B cell (primary cell): Measurements from ENCODE around the gene KCNJ14. TPM values are rescaled to one million over a fixed set of nuclear protein-coding genes. Genes with fewer than 3 reads are reported as not detected.

Experiments used
- ATAC-seq: fragments of 200-7000 bp; cut with Tn5 transposase; one replicate; pipeline ENCODE4 v1.10.0; 2021; ENCODE audit warnings: low read depth, mild to moderate bottlenecking, moderate number of reproducible peaks, moderate library complexity
- CTCF ChIA-PET: fragments of 350-600 bp; sonication (Branson Sonifier 250); formaldehyde crosslinking; loops from one replicate; lab custom pipeline; 2021; ENCODE audit warnings: antibody characterized with exemption, inconsistent platforms; lab: Charles Lee
- POLR2A ChIA-PET: fragments of 350-600 bp; sonication (Branson Sonifier 250); formaldehyde crosslinking; loops from one replicate; lab custom pipeline; 2021; ENCODE audit warnings: antibody characterized with exemption; lab: Charles Lee
- DNase-seq: peaks from one replicate; pipeline ENCODE4 v3.0.0; 2013
- H2AFZ ChIP-seq: 2 replicates; pipeline ENCODE4 v1.6.1; 2012; ENCODE audit warnings: mild to moderate bottlenecking, low read depth, low read length; ENCODE audit not compliant: insufficient read depth, poor library complexity, severe bottlenecking
- H3K27ac ChIP-seq, 2 donors: 1 replicate in 1 of 2; 2 replicates in 1 of 2; pipeline ENCODE4 v1.5.1; 2012 to 2013; ENCODE audit warnings: low read length in 2 of 2, mild to moderate bottlenecking in 2 of 2, moderate library complexity in 1 of 2
- H3K27me3 ChIP-seq, 4 experiments: fragments of 200-600 bp in 1 of 4; sonication (generic) in 1 of 4; replicated peaks in 1 of 4; 1 replicate in 2 of 4; 2 replicates in 2 of 4; pipeline versions ENCODE4 v1.6.1 to v1.7.0; 2013 to 2016; ENCODE audit warnings: low read length in 3 of 4, mild to moderate bottlenecking in 2 of 4, mixed read lengths in 1 of 4, moderate library complexity in 1 of 4; ENCODE audit not compliant: insufficient read depth in 4 of 4, control insufficient read depth in 3 of 4; ENCODE audit errors: control extremely low read depth in 1 of 4
- H3K36me3 ChIP-seq, 2 experiments: replicated peaks in 1 of 2; 1 replicate in 1 of 2; 2 replicates in 1 of 2; pipeline versions ENCODE4 v1.6.1 to v1.7.1; 2013; ENCODE audit warnings: low read length in 1 of 2; ENCODE audit not compliant: insufficient read depth in 2 of 2, control insufficient read depth in 1 of 2; ENCODE audit errors: control extremely low read depth in 1 of 2, extremely low read depth in 1 of 2
- H3K4me1 ChIP-seq, 2 donors: fragments of 200-600 bp in 1 of 2; sonication (generic) in 1 of 2; 1 replicate in 1 of 2; 2 replicates in 1 of 2; pipeline versions ENCODE4 v1.5.1 to v1.6.1; 2013 to 2017; ENCODE audit warnings: low read length in 2 of 2; ENCODE audit not compliant: control insufficient read depth in 2 of 2, insufficient read depth in 2 of 2
- H3K4me2 ChIP-seq: replicated peaks from 2 replicates; pipeline ENCODE3; 2012; ENCODE audit warnings: mild to moderate bottlenecking, low read depth, low read length; ENCODE audit not compliant: poor library complexity, severe bottlenecking
- H3K4me3 ChIP-seq, 5 experiments: fragments of 200-600 bp in 1 of 5; sonication (generic) in 1 of 5; 1 replicate in 3 of 5; 2 replicates in 2 of 5; pipeline versions ENCODE4 v1.5.1 to v1.7.0; 2011 to 2016; ENCODE audit warnings: low read length in 4 of 5, mild to moderate bottlenecking in 4 of 5, low read depth in 2 of 5, control low read depth in 1 of 5, moderate library complexity in 1 of 5; ENCODE audit not compliant: insufficient read depth in 1 of 5; ENCODE audit errors: control extremely low read depth in 1 of 5, extremely low read depth in 1 of 5
- H3K79me2 ChIP-seq: fragments of 200-600 bp; sonication (generic); one replicate; pipeline ENCODE4 v1.6.0; 2016; ENCODE audit warnings: low read length; ENCODE audit not compliant: control insufficient read depth, insufficient read depth
- H3K9ac ChIP-seq: fragments of 200-600 bp; sonication (generic); 2 replicates; pipeline ENCODE4 v1.6.1; 2017; ENCODE audit warnings: mild to moderate bottlenecking, low read length, moderate library complexity
- H3K9me3 ChIP-seq, 3 donors: one replicate each; pipeline versions ENCODE4 v1.6.1 to v1.7.1; 2013; ENCODE audit warnings: low read length in 2 of 3; ENCODE audit not compliant: control insufficient read depth in 2 of 3, insufficient read depth in 1 of 3; ENCODE audit errors: control extremely low read depth in 1 of 3
- H4K20me1 ChIP-seq: 2 replicates; pipeline ENCODE4 v1.6.0; 2012; ENCODE audit warnings: mild to moderate bottlenecking, low read length; ENCODE audit not compliant: insufficient read depth, control insufficient read depth, poor library complexity, severe bottlenecking
- H3K27ac Mint-ChIP-seq: one replicate; pipeline ENCODE4 v1.8.0; 2021; ENCODE audit warnings: mixed read lengths
- H3K27me3 Mint-ChIP-seq: one replicate; pipeline ENCODE4 v1.8.0; 2021; ENCODE audit warnings: mixed read lengths
- H3K4me1 Mint-ChIP-seq: one replicate; pipeline ENCODE4 v1.8.0; 2021; ENCODE audit warnings: mixed read lengths
- H3K4me3 Mint-ChIP-seq: one replicate; pipeline ENCODE4 v1.8.0; 2021; ENCODE audit warnings: mixed read lengths
- H3K9me3 Mint-ChIP-seq: one replicate; pipeline ENCODE4 v1.8.0; 2022; ENCODE audit warnings: mixed read lengths; ENCODE audit not compliant: insufficient read depth
- EZH2 ChIP-seq: IDR thresholded peaks from 2 replicates; pipeline ENCODE4 v1.6.1; 2012; ENCODE audit warnings: borderline replicate concordance, low read depth, mild to moderate bottlenecking, moderate library complexity, low read length; ENCODE audit not compliant: insufficient read depth, poor library complexity, severe bottlenecking
- WGBS: methylation state at CpG from one replicate; pipeline ENCODE4 v1.1.5; 2013; ENCODE audit warnings: missing lambda C conversion rate; ENCODE audit not compliant: insufficient coverage; 5-methylcytosine and 5-hydroxymethylcytosine counted together
- intact Hi-C: fragments of 100-400 bp; cut with micrococcal nuclease; formaldehyde crosslinking; loops from one replicate; pipeline ENCODE4 v1.10.0; 2022
- polyA plus RNA-seq: library from polyadenylated mRNA; depleted of rRNA; stranded (reverse); fragments of >200 nt; gene quantifications from 2 replicates; pipeline ENCODE4 v1.2.3, GENCODE V29; 2012
- total RNA-seq, 2 donors: library from RNA; stranded (reverse); fragments of 120-200 nt in 1 of 2; gene quantifications; 1 replicate in 1 of 2; 2 replicates in 1 of 2; pipeline versions ENCODE4 v1.2.3 to v1.2.4, GENCODE V29; 2013 to 2022
- TF ChIP-seq, protein P1 (sequence below): fragments of 200-600 bp; IDR thresholded peaks from one replicate; pipeline ENCODE4 v1.8.0; 2022; ENCODE audit warnings: antibody characterized with exemption, mild to moderate bottlenecking

Gene KCNJ14
- total and polyA plus RNA-seq, 2 donors (not counting 1 experiment from before 2014, with no cell fraction given): 1.5 to 2.3 TPM

DNA sequence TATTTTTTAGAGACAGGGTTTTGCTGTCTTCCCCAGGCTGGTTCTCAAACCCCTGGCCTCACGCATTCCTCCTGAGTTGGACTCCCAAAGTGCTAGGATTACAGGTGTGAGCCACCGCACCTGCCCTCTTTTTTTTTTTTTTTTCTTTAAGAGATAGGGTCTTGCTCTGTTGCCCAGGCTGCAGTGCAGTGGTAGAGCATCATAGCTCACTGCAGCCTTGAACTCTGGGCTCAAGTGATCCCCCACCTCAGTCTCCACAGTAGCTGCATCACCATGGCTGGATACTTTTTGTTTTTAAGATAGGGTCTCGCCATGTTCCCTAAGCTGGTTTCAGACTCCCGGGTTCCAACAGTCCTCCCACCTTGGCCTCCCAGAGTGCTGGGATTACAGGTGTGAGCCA lies 1.5 kb downstream of the KCNJ14 start:
- intact Hi-C loops: no loop called here
- POLR2A ChIA-PET: interaction anchor here (0.7 kb wide), 1 partner anchor 14 kb away, joined by 5 read pairs; no protein-coding TSS in a partner anchor

DNA sequence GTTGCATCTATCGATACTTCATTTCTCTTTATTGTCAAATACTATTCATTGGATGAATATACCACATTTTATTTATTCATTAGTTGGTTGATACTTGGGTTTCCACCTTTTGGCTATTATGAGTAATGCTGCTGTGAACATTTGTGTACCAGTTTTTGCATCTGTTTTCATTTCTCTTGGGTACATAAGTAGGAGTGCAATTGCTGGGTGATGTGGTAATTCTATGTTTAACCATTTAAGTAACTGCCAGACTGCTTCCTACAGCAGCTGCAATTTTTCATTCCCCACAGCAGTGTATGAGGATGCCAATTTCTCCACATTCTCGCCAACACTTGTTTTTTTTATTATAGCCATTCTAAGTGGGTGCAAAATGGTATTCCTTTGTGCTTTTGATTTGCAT lies 2.6 kb downstream of the KCNJ14 start:
- H3K27ac Mint-ChIP-seq: no peak overlapping the region
- H4K20me1 ChIP-seq: peaks cover 27% of the 10 kb centered on the region
- H3K4me1 Mint-ChIP-seq: peaks cover 8% of the 10 kb centered on the region
- H3K4me1 ChIP-seq: peaks cover 0 to 6% of the 10 kb centered on the region in 2 donors
- no peak overlapping the region for H2AFZ ChIP-seq
- ChIA-PET CTCF (interaction anchor here (0.6 kb wide), 1 partner anchor 151 kb away, joined by 4 read pairs; no protein-coding TSS in a partner anchor), POLR2A (no interaction called here)
- peaks cover 0 to 27% of the 10 kb centered on the region in 2 experiments for H3K36me3 ChIP-seq
- no peaks in the 10 kb centered on the region for H3K27me3 Mint-ChIP-seq
- intact Hi-C loops: no loop called here
- no peak overlapping the region for H3K9ac ChIP-seq
- H3K27me3 ChIP-seq: no peaks in the 10 kb centered on the region
- no CpG with 5 or more reads among the region's 2 CpGs for WGBS
- DNase-seq (no peak), ATAC-seq (no peak)
- H3K9me3 ChIP-seq: no peaks in the 10 kb centered on the region
- no peak overlapping the region for H3K4me2 ChIP-seq
- no peaks in the 10 kb centered on the region for H3K9me3 Mint-ChIP-seq
- peaks cover 11% of the 10 kb centered on the region for H3K79me2 ChIP-seq
- H3K4me3 ChIP-seq: no peak overlapping the region
- TF ChIP-seq, protein P1, sequence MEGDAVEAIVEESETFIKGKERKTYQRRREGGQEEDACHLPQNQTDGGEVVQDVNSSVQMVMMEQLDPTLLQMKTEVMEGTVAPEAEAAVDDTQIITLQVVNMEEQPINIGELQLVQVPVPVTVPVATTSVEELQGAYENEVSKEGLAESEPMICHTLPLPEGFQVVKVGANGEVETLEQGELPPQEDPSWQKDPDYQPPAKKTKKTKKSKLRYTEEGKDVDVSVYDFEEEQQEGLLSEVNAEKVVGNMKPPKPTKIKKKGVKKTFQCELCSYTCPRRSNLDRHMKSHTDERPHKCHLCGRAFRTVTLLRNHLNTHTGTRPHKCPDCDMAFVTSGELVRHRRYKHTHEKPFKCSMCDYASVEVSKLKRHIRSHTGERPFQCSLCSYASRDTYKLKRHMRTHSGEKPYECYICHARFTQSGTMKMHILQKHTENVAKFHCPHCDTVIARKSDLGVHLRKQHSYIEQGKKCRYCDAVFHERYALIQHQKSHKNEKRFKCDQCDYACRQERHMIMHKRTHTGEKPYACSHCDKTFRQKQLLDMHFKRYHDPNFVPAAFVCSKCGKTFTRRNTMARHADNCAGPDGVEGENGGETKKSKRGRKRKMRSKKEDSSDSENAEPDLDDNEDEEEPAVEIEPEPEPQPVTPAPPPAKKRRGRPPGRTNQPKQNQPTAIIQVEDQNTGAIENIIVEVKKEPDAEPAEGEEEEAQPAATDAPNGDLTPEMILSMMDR: no peak
- TF ChIP-seq EZH2: no peak
- H3K4me3 Mint-ChIP-seq: no peak overlapping the region
- H3K27ac ChIP-seq: no peak overlapping the region

More for the DNA sequence above, 1.5 kb downstream of the KCNJ14 start:
- no peak overlapping the region for H3K27ac ChIP-seq
- H3K27me3 Mint-ChIP-seq: no peaks in the 10 kb centered on the region
- no peak overlapping the region for H3K4me3 Mint-ChIP-seq
- H3K4me3 ChIP-seq: no peak overlapping the region
- H3K79me2 ChIP-seq: peaks cover 11% of the 10 kb centered on the region
- no peaks in the 10 kb centered on the region for H3K27me3 ChIP-seq
- no peak overlapping the region for H3K27ac Mint-ChIP-seq
- no peaks in the 10 kb centered on the region for H3K9me3 ChIP-seq
- H3K9ac ChIP-seq: no peak overlapping the region
- H3K4me1 Mint-ChIP-seq: peaks cover 8% of the 10 kb centered on the region
- ATAC-seq (no peak), DNase-seq (no peak)
- 100% methylated on average over 2 of the region's 4 CpGs for WGBS
- H3K4me2 ChIP-seq: no peak overlapping the region
- H3K9me3 Mint-ChIP-seq: no peaks in the 10 kb centered on the region
- H2AFZ ChIP-seq: no peak overlapping the region
- H4K20me1 ChIP-seq: peaks cover 28% of the 10 kb centered on the region
- peaks cover 0 to 37% of the 10 kb centered on the region in 2 experiments for H3K36me3 ChIP-seq
- no peak for TF ChIP-seq EZH2
- TF ChIP-seq, protein P1: no peak
- H3K4me1 ChIP-seq: peaks cover 0 to 6% of the 10 kb centered on the region in 2 donors
- CTCF ChIA-PET: interaction anchor here (0.5 kb wide), 1 partner anchor 949 kb away, joined by 3 read pairs; no protein-coding TSS in a partner anchor
